GM12892 (cell line): ENCODE data around the gene ANKS1B.
A peak's percentile ranks its signal among the peaks of the same experiment; 100 is the strongest.

Experiments
- DNase-seq: peaks from one replicate; pipeline ENCODE4 v3.0.0; 2011; ENCODE audit not compliant: insufficient read length
- FAIRE-seq: peaks from 2 replicates; lab custom pipeline; 2011; peaks lifted over from hg19 to GRCh38; lab: Jason Lieb, UNC
- POLR2A ChIP-seq: IDR thresholded peaks from 2 replicates; pipeline ENCODE4 v1.6.1; 2011; ENCODE audit warnings: low read depth, low read length, control low read depth
- POLR2AphosphoS5 ChIP-seq: IDR thresholded peaks from 2 replicates; pipeline ENCODE4 v1.6.1; 2011; ENCODE audit warnings: low read depth, low read length, control low read depth
- TAF1 ChIP-seq: IDR thresholded peaks from 2 replicates; pipeline ENCODE4 v1.6.1; 2011; ENCODE audit warnings: low read depth, mild to moderate bottlenecking, control low read depth, low read length, borderline replicate concordance

Gene ANKS1B

GRCh38 chr12:99567072-99567471 lies 417.7 kb downstream of the ANKS1B start:
- FAIRE-seq: no peak
- no peak for TF ChIP-seq POLR2AphosphoS5
- no peak for TF ChIP-seq POLR2A
- TF ChIP-seq TAF1: no peak
- no peak for DNase-seq

DNA sequence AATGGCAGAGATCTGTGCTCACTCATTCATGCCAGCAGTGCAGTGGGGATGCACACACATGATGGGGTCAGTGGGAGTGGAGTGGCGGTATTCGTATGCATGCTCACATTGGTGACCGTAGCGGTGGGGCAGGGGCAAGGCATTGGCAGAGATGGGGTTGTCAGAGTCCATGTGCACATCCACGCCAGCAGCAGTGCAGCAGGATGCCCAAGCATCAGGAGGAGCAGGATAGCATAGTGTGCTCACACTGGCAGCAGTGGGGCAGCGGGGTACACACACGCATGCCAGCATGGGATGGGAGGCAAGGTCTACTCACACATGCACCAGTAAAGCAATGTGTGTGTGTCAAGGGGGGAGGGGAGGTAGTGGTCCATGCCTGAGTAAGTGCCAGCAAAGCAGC lies 426.6 kb downstream of the ANKS1B start:
- DNase-seq (no peak), FAIRE-seq (no peak)
- no peak for TF ChIP-seq TAF1
- no peak for TF ChIP-seq POLR2A
- TF ChIP-seq POLR2AphosphoS5: no peak

DNA sequence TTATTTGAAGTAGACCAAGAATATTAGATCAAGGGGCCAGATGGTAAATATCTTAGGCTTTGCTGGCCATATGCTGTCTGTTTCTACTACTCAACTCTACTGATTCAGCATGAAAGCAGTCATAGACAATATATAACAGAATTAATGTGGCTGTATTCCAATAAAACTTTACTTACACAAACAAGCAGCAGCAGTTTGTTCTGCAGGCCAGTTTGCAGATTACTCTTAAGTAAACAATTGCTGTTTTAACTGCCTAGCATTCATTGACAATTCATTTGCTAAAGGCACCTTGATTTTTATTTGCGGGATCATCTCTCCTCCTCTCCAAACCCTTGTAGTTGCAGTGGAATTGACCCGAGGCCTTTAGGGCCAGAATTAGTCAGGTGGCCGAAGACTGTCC lies 431.3 kb downstream of the ANKS1B start:
- no peak for DNase-seq
- TF ChIP-seq POLR2A: no peak
- no peak for TF ChIP-seq TAF1
- TF ChIP-seq POLR2AphosphoS5: no peak
- no peak for FAIRE-seq

- no peak for DNase-seq
- no peak for FAIRE-seq
- no peak for TF ChIP-seq POLR2A
- TF ChIP-seq TAF1: no peak
- TF ChIP-seq POLR2AphosphoS5: no peak
These were observed 432.7 kb downstream of the ANKS1B start for GRCh38 chr12:99552022-99552421.

- no peak for FAIRE-seq
- TF ChIP-seq POLR2A (no peak), TAF1 (no peak), POLR2AphosphoS5 (no peak)
- no peak for DNase-seq
These were observed 435.1 kb downstream of the ANKS1B start for GRCh38 chr12:99549651-99550050.

GRCh38 chr12:99549196-99549595 lies 435.5 kb downstream of the ANKS1B start:
- TF ChIP-seq TAF1 (no peak), POLR2A (no peak), POLR2AphosphoS5 (no peak)
- DNase-seq (no peak), FAIRE-seq (no peak)

GRCh38 chr12:99544457-99544856 lies 440.3 kb downstream of the ANKS1B start:
- FAIRE-seq (no peak), DNase-seq (no peak)
- TF ChIP-seq POLR2A (no peak), TAF1 (no peak), POLR2AphosphoS5 (no peak)

DNA sequence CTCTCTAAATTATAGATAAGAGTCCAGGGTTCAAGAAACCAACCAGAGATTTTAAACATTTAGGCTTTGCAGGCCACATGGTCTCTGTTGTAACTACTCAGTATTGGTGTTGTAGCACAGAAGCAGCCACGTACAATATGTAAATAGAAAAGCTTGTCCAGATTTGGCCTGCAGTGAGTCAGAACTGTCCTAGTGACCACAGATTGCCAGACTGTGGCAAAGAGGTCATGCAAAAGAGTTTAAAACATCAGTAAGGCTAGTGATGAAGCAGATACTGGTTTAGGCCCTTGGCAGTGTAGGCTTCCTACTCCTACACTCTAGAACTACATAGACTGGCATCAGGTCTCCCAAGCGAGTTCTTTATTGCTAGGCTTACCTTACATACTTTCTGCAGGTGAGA lies 454.8 kb downstream of the ANKS1B start:
- peak; percentile 79 for FAIRE-seq
- no peak for TF ChIP-seq POLR2A
- TF ChIP-seq POLR2AphosphoS5: no peak
- TF ChIP-seq TAF1: no peak

GRCh38 chr12:99528478-99528877 lies 456.3 kb downstream of the ANKS1B start:
- no peak for FAIRE-seq
- TF ChIP-seq POLR2AphosphoS5 (no peak), POLR2A (no peak), TAF1 (no peak)
- DNase-seq: no peak

More for the DNA sequence above, 454.8 kb downstream of the ANKS1B start:
- DNase-seq: no peak

DNA sequence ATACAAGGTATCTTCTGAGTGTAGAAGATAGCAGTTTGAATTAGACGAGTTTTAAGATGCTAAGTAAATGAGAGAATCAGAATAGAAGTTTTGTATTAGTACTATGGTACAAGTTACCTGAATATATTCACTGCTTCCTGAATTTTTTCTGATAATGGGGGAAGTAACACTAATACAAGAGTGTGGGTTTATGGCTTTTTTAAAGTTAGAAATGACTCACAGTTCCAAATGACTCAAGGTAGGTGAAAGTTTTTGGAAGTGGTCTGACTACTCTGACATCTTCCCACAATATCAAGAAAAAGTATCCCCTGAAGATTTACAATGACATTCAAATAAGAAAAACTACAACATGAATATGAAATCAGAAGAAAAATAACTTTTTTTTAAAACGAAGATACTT lies 460.9 kb downstream of the ANKS1B start:
- no peak for TF ChIP-seq POLR2A
- no peak for TF ChIP-seq POLR2AphosphoS5
- TF ChIP-seq TAF1: no peak
- DNase-seq: no peak
- FAIRE-seq: no peak

- DNase-seq: no peak
- FAIRE-seq: no peak
- TF ChIP-seq POLR2AphosphoS5 (no peak), TAF1 (no peak), POLR2A (no peak)
These were observed 462.3 kb downstream of the ANKS1B start for GRCh38 chr12:99522456-99522855.

- DNase-seq (no peak), FAIRE-seq (no peak)
- TF ChIP-seq POLR2AphosphoS5 (no peak), TAF1 (no peak), POLR2A (no peak)
These were observed 463.1 kb downstream of the ANKS1B start for GRCh38 chr12:99521664-99522063.
